Measurements from ENCODE around the gene CNBP. TPM values are rescaled to one million over a fixed set of nuclear protein-coding genes. Genes with fewer than 3 reads are reported as not detected.
A peak's percentile ranks its signal among the peaks of the same experiment; 100 is the strongest.

Gene CNBP
- total and polyA plus RNA-seq, 9 of the 15 experiments (the other 6 are each of a cell fraction or from before 2014, with no cell fraction given) = 284 to 717 (median 412) TPM

- TF ChIP-seq ZNF655 (CRISPR knock-in tag; IDR thresholded peaks at IDR 0.05) (no peak), PTRF (tag; IDR thresholded peaks at IDR 0.05) (no peak), ZBTB33 (CRISPR knock-in tag; IDR thresholded peaks at IDR 0.05) (no peak), NR1H2 (CRISPR knock-in tag; IDR thresholded peaks at IDR 0.05) (no peak), ZNF324 (CRISPR knock-in tag; IDR thresholded peaks at IDR 0.05) (no peak), STAT6 (CRISPR knock-in tag; IDR thresholded peaks at IDR 0.05) (no peak), STAT5B (CRISPR knock-in tag; IDR thresholded peaks at IDR 0.05) (no peak), ATF7 (IDR thresholded peaks at IDR 0.05) (0 out of 2 replicates have a peak, but pooled peaks have one; percentile 29), ZNF140 (CRISPR knock-in tag; IDR thresholded peaks at IDR 0.05) (no peak), ATF3 (IDR thresholded peaks at IDR 0.05) (peak; percentile 81), ATF3 (CRISPR knock-in tag; conservative IDR thresholded peaks at IDR 0.05) (no peak), MEIS2 (IDR thresholded peaks at IDR 0.05; ENCODE audit: partially characterized antibody) (peak; percentile 28), ZNF707 (CRISPR knock-in tag; conservative IDR thresholded peaks at IDR 0.05) (no peak), CEBPB (tag; IDR thresholded peaks at IDR 0.05) (no peak), ZC3H4 (CRISPR knock-in tag; IDR thresholded peaks at IDR 0.05; ENCODE audit: borderline replicate concordance) (no peak), ZNF592 (IDR thresholded peaks at IDR 0.05) (peak; percentile 35; the same call in 1 of the 2 replicates)
Observed at GRCh38 chr3:129226374-129226773, 42.7 kb upstream of the CNBP start (continued).

All from K562 (cell line).